HepG2 (cell line): ENCODE measurements around the gene PRKAB1.

ENCODE experiments used
- CEBPB ChIP-seq: IDR thresholded peaks from 2 replicates; pipeline ENCODE4 v1.6.1; 2011; ENCODE audit warnings: low read depth, low read length, improper control_type of control experiment, borderline replicate concordance
- JUN ChIP-seq: sonication (generic); formaldehyde crosslinking; IDR thresholded peaks from 2 replicates; pipeline ENCODE4 v1.4.0; 2020; ENCODE audit warnings: mild to moderate bottlenecking, missing genetic modification reagents
- LBX2 ChIP-seq: sonication (generic); formaldehyde crosslinking; IDR thresholded peaks from 2 replicates; pipeline ENCODE4 v1.5.0; 2020; ENCODE audit warnings: missing genetic modification reagents, mild to moderate bottlenecking, borderline replicate concordance
- PBX3 ChIP-seq: sonication (generic); formaldehyde crosslinking; IDR thresholded peaks from 2 replicates; pipeline ENCODE4 v1.8.1; 2023; ENCODE audit warnings: missing genetic modification reagents, inconsistent platforms, borderline replicate concordance
- PRDM10 ChIP-seq: sonication (generic); formaldehyde crosslinking; IDR thresholded peaks from 2 replicates; pipeline ENCODE4 v1.4.0; 2020; ENCODE audit warnings: low read depth, missing genetic modification reagents
- SIN3A ChIP-seq: IDR thresholded peaks from 2 replicates; pipeline ENCODE4 v1.6.1; 2011; ENCODE audit warnings: low read depth, mild to moderate bottlenecking, control low read depth, low read length, borderline replicate concordance
- UBTF ChIP-seq: sonication (generic); formaldehyde crosslinking; IDR thresholded peaks from 2 replicates; pipeline ENCODE4 v1.4.0; 2020; ENCODE audit warnings: mild to moderate bottlenecking, missing genetic modification reagents

- no peak for TF ChIP-seq JUN (CRISPR knock-in tag)
- no peak for TF ChIP-seq PRDM10
- TF ChIP-seq PBX3 (CRISPR knock-in tag), result no peak
- TF ChIP-seq CEBPB, result no peak
- TF ChIP-seq LBX2 (CRISPR knock-in tag), result no peak
- TF ChIP-seq UBTF, result no peak
- TF ChIP-seq SIN3A, result no peak
Observed at GRCh38 chr12:119721306-119721705, 53.4 kb downstream of the PRKAB1 start.
